Adrenal gland (tissue), 5 donors: ENCODE measurements around the gene PDE9A.

Source experiments
- POLR2A ChIP-seq, 2 donors: fragments of 450-650 bp; IDR thresholded peaks; one replicate each; pipeline ENCODE4 v1.6.1; 2017; ENCODE audit warnings: antibody characterized with exemption in 2 of 2, mild to moderate bottlenecking in 2 of 2, moderate library complexity in 1 of 2
- TF ChIP-seq, protein P1 (sequence below), 6 experiments: fragments of 450-650 bp in 4 of 6; fragments of 200-600 bp in 2 of 6; sonication (generic) in 1 of 6; IDR thresholded peaks; 1 replicate in 5 of 6; 2 replicates in 1 of 6; pipeline versions ENCODE4 v1.5.1 to v1.8.0; 2016 to 2021; ENCODE audit warnings: antibody characterized with exemption in 6 of 6, mild to moderate bottlenecking in 2 of 6, moderate library complexity in 1 of 6
- donor health status: DM: no; HTN: no; CAD: no.

GRCh38 chr21:42690586-42690985 is 37.2 kb downstream of the PDE9A start:
- TF ChIP-seq, protein P1, sequence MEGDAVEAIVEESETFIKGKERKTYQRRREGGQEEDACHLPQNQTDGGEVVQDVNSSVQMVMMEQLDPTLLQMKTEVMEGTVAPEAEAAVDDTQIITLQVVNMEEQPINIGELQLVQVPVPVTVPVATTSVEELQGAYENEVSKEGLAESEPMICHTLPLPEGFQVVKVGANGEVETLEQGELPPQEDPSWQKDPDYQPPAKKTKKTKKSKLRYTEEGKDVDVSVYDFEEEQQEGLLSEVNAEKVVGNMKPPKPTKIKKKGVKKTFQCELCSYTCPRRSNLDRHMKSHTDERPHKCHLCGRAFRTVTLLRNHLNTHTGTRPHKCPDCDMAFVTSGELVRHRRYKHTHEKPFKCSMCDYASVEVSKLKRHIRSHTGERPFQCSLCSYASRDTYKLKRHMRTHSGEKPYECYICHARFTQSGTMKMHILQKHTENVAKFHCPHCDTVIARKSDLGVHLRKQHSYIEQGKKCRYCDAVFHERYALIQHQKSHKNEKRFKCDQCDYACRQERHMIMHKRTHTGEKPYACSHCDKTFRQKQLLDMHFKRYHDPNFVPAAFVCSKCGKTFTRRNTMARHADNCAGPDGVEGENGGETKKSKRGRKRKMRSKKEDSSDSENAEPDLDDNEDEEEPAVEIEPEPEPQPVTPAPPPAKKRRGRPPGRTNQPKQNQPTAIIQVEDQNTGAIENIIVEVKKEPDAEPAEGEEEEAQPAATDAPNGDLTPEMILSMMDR (IDR thresholded peaks at IDR 0.05), result no peak
- no peak for TF ChIP-seq POLR2A (IDR thresholded peaks at IDR 0.05)
